Smooth muscle cell of the brain vasculature (primary cell): ENCODE data around the gene OPA3.
"Not testable (repeated sequence)": the region's sequence is repeated elsewhere in the genome, so short reads cannot be mapped to it uniquely, and the experiment has no call there.

Source experiments
- DNase-seq: peaks from one replicate; pipeline ENCODE4 v3.0.0-alpha.2; 2012; ENCODE audit warnings: low read depth, low spot score

Gene OPA3

GRCh38 chr19:45584332-45585157, at the start of gene OPA3:
OPA3 (minus strand) TSS chr19:45584802; CDS start chr19:45584764, 38 bp downstream.
- peak; percentile 100 for DNase-seq

DNA sequence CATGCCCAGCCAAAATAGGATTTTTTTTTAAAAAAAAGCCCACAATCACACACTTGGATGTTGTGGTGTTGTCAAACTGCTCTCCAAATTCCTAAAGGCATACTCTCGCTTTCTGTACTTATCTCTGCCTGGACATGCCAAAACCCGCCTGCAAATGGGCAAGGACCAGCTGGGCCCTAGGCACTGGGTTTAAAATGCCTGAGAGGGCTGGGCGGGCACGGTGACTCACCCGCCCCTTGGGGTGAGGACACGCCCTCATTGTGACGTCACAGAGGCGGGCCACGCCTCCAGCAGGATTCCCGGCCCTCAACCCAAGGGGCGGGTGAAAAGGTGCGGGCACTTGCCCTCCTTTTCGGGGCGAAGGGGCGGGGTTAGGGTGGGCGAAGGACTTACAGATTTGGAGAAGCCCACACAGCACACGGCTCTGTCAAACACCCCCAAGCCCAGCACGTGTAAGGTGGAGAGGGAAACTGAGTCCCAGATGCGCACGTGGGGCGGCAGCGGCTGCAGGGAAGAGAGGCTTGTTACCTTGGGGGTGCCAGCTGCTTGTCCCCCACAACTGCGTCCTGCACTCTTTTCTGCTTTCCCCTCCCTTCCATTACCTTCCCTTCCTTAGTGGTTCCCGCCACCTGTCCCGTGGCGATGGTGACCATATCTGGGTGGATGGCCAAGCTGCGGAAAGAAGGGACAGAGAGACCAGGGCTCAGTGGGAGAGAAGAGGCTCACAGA, 48.0 kb upstream of the OPA3 start:
- no peak for DNase-seq

DNA sequence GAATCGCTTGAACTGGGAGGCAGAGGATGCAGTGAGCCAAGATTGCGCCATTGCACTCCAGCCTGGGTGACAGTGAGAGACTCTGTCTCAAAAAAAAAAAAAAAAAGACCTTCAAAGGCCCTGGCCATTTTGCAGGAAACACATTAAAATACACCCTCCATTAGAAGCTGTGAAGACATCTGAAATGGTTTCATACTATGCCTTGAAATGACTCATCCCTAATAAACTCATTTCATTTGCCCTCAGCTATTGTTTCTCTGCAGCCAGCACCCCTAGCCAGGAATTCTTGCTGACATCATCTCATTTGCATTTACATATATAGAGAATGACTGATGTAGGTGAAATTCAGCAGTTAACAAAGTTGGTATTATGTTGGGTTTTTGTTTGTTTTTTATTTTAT, 45.9 kb upstream of the OPA3 start:
- DNase-seq: no peak

GRCh38 chr19:45629704-45630103, 45.1 kb upstream of the OPA3 start:
- no peak for DNase-seq

GRCh38 chr19:45628219-45628618, 43.6 kb upstream of the OPA3 start:
- not testable (repeated sequence) for DNase-seq

DNA sequence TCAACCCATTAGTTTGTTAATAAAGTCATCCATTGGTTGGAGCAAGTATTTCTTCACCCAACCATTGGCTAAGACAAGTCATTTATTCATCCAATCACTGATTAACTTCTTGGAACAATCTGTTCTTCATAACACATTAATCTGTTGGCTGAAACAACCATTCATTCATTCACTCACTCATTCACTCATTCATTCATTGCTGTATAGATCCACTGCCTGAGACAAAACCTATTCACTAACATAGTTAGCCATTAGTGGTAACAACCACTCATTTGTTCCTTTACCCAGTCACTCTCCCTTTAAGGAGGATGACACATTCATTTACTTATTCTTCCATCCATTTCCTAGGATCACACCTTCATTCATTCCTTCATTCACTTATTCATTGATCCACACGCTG, 39.4 kb upstream of the OPA3 start:
- no peak for DNase-seq

DNA sequence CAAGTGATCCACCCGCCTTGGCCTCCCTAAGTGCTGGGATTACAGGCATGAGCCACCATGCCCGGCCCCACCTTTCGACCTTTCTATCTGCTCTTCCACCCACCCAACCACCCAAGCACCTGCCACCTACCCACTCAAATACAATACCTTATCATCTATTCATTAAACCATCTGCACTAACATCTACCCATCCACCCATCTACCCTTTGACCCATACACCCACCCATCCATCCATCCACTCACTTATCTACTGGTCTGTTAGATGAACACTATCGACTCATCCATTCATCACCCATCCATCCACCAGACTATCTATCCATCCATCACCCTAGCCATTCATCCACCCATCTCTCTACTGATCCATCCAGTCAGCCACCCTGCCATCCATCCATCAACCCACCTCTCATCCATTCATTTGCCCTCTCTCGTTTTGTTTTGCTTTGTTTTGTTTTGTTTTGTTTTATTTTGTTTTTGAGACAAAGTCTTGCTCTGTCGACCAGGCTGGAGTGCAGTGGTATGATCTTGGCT, 37.4 kb upstream of the OPA3 start:
- no peak for DNase-seq

GRCh38 chr19:45621389-45621788, 36.8 kb upstream of the OPA3 start:
- no peak for DNase-seq

GRCh38 chr19:45616704-45617017, 32.1 kb upstream of the OPA3 start:
- no peak for DNase-seq

GRCh38 chr19:45615795-45616703, 31.4 kb upstream of the OPA3 start:
- peak; percentile 51 for DNase-seq

DNA sequence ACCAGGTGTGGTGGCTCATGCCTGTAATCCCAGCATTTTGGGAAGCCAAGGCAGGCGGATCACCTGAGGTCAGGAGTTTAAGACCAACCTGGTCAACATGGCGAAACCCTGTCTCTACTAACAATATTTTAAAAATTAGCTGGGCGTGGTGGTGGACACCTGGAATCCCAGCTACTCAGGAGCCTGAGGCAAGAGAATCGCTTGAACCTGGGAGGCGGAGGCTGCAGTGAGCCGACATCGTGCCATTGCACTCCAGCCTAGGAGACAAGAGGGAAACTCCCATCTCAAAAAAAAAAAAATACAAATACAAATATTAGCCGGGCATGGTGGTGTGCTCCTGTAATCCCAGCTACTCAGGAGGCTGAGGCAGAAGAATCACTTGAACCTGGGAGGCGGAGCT, 30.5 kb upstream of the OPA3 start:
- DNase-seq: not testable (repeated sequence)

GRCh38 chr19:45613926-45614725, 29.5 kb upstream of the OPA3 start:
- DNase-seq: peak; percentile 57

DNA sequence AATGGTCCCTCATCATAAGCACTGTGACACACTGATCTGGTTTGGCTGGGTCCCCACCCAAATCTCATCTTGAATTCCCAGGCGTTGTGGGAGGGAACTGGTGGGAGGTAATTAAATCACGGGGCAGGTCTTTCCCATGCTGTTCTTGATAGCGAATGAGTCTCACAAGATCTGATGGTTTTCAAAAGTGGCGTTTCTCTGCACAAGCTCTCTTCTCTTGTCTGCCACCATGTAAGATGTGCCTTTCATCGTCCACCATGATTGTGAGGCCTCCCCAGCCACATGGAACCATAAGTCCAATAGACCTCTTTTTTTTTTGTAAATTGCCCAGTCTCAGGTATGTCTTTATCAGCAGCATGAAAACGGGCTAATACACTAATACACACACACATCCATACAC, 24.3 kb upstream of the OPA3 start:
- no peak for DNase-seq

- DNase-seq: no peak
These were observed 22.7 kb upstream of the OPA3 start for GRCh38 chr19:45607071-45608029.

DNA sequence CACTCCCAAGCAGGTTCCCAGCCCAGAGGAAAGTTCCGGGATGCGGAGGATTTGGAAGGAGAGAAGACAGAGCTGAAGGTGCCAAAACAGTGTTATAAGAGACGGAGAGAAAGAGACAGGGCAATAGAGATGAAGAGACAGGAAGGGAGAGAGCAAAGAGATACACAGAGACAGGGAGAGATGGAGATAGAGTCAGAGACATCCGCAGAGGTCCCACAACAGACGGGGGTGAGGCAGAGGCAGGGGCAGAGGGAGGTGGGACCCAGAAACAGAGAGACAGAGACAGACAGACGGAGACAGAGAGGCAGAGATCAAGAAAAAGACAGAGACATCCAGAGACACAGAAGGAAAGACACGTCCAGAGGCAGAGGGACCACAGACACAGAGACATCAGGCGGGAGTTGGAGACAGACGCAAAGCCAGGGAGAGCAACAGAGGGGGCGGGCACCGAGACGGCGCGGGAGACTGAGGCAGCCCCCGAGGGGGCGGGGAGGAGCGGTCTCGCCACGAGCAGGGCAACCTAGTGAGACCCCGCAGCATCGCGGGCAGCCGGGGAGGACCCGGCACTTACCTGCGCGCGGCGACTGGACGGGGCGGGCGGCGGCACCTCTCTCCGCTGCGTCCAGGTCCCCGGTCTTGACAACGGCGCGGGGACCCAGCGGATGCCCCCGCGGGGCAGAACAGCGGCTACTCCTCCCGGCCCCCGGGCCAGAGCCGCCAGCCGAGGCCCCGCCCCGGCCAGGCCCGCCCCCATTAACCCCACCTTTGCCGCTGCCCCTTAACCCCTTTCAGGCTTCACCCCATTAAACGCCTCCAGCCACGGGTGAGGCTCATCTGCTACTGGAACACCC, 17.1 kb upstream of the OPA3 start, which contains the start of gene GPR4:
Gene GPR4, minus strand, starts transcription at position 689 of the 851 bp plus-strand sequence. CDS start 10,346 bp downstream, outside the sequence.
- DNase-seq: no peak

- DNase-seq: no peak
These were observed 16.5 kb upstream of the OPA3 start for GRCh38 chr19:45601115-45601514.

DNA sequence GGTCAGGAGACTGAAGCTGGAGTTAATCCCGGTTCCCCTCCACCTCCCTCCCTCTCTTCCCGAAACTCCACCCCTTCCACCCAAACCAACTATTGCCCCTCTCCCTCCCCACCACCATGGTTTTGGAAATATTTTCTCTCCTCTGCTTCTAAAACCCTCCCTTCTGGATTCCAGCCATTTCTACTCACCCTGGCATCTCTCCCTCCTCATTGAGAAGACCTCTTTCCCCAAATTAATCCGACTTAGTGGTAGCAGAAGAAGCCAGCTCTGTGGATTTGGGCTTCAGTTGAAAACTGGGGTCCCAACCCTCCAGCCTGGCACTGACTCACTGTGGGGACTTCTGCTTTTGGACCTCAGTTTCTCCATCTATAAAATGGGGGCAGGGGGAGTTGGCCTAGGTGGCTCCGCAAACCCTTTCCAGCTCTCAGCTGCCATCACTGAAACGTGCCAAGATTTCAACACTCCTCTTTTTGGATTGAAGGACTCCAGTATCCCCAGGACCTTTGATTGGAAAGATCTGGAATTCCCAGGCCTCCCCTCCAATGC, 15.8 kb upstream of the OPA3 start:
- DNase-seq: no peak

- no peak for DNase-seq
These were observed 14.7 kb upstream of the OPA3 start for GRCh38 chr19:45599286-45599685.
